HG02678 (cell line): ENCODE data around the gene C10orf143.

ENCODE experiments used
- ATAC-seq: cut with Tn5 transposase; IDR thresholded peaks from one replicate; pipeline ENCODE4 v1.9.1; 2021; ENCODE audit warnings: mild to moderate bottlenecking, moderate library complexity; ENCODE audit not compliant: unreplicated experiment

C10orf143 gene

DNA sequence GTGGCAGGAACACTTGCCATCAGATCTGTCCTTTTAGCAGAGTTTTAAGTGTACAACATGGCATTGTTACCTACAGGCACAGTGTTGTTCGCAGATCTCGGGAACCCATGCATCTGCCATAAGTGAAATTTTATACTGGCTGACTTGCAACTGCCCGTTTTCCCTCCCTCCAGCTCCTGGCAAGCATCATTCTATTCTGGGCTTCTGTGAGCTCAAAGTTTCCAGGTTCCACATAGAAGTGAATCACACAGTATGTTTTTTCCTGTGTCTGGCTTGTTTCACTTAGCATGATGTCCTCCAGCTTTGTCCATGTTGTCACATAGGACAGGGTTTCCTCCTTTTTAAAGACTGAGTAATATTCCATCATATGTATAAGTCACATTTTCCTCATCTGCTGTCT is 56.6 kb downstream of the C10orf143 start:
- ATAC-seq, result no peak

DNA sequence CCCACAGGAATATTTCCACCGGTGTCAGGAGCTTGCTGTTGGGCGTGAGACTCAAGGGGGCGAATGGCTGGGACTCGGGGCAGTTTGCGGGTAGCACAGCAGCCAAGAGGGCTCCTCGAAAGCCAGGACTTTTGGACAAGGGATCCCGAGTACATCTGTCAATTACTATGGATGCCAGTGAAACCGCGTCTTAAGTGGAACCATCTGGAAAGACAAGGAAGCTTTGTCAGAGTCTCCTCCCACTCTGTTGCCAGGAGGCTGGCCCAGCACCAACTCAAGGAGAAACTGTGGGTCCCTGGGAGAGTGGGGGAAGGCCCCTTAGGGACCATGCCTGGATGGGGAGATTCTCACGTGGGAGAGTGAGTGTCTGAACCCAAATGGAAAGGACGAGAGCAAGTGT is 57.1 kb downstream of the C10orf143 start:
- no peak for ATAC-seq

DNA sequence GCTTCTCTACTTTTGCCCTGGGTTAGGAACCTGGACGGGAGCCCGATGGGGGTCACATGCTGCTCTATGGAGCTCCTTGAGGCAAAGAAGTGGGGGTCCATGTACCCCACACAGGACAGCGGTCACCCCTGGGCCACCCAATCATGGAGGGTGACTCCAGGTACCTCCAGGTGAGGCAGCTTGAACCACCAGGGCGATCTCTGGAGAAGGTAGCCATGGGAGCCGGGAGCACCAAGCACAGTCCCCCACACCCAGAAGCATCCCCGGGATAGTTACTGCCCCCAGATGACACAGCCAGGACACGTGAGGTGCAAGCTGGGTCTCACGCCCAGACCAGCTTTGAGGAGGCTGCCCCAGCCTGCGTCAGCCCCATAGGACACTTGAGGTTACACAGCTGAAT is 58.4 kb downstream of the C10orf143 start:
- ATAC-seq, result no peak

DNA sequence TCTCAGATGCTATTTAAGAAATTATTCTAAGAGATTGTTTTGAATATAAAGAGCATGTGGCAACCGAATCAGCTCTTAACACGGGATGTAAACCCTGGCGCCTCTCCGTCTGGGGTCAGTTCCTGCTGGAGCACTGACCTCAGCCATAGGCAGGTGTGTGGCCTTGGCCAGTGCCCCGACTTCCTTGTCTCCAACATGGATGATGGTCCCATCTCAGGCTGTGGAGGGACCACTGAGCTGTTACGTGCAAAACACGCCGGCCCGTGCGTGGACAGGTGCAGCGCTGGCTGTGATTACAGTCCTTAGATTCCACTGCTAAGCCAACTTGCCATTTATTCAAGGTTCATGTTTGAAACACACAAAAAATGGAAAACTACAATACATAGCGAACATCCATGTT is 59.9 kb downstream of the C10orf143 start:
- no peak for ATAC-seq

DNA sequence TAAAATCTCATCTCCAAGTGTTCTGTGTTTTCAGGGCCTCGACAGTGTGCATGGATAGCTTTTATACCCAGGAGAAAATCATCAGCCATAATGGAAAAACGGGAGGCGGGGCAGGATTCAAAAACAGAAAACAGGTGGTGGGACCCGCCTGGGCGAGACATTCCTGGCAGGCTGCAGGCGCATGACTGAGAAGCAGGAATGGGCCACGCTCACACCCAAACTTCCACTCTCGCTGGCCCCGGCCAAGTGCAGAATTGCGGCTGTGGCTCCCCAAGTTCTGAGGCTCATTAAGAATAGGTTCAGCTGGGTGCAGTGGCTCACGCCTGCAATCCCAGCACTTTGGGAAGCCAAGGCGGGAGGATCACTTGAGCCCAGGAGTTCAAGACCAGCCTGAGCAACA is 60.6 kb downstream of the C10orf143 start:
- no peak for ATAC-seq

DNA sequence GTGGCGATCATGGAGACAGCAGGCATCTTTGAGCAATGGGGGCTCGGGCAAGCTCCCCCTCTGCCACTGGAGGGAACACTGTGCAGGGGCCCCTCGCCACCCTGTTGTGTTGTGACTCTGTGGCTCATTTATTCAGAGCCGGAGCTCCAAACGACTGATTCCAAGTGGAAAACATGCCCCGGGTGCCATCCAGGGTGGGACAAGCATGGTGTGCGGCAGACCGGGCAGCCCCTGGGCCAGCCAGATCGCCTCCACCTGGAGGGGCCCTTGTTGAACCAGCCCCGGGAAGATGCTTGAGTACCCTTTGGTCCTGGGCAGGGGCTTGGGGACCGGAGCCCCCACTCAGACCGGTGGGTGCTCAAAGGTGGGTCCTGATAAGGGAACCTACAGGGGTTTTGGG is 61.4 kb downstream of the C10orf143 start:
- no peak for ATAC-seq

DNA sequence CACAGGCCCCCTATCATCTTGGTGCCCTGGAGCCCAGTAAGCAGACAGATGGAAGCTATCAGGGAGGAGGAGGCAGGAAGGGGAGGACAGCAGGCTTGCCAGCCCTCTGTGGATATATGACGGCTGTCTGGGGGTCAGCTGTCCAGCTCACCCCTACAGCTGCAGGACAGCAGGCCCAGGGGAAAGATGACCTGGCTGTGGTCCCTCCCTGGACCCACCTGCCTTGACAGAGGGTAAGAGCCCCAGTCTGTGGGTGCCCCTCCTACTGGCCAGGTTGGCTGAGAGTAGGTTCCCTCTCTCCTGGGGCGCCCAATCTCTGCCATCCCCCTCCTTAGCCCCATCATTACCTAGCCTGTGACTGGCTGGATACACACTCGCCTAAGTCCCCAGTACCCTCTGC is 62.5 kb downstream of the C10orf143 start:
- no peak for ATAC-seq

DNA sequence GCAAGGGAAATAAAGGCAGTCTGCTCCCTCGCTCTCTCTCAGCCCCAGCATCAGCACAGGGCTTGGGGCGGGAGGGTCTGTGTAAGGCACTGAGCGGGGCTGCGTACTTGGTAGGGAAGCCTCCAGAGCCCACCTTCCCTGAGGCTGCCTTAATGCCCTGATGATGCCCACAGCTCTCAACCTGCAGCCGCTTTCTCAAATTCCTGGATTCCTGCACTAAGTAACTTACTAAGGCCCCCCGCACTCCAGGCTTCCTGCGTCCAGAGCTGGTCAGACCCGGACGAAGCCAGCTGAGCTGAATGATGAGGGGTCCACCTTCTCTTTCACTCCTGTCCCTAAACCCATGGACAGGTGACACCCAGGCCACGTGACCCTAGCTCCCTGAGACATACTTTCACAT is 63.3 kb downstream of the C10orf143 start:
- no peak for ATAC-seq

DNA sequence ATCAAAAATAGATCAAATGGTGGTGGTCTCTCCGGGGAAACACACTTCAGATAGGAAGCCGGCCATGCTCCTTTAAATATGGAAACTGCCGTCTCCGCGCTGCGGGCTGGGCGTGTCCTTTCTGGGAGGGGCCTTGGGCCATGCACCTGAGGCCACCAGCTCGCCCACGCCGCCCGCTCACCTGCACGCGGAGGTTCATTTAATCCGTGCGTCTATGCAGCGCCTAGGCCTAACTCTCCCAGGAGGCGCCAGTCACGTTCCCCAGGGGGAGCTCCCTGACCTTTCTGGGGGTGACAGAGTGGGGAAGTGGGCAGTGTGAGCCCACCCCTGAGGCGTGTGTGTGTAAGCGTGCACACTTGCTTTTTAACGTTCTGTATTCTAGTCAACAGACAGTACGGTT is 64.0 kb downstream of the C10orf143 start:
- no peak for ATAC-seq

DNA sequence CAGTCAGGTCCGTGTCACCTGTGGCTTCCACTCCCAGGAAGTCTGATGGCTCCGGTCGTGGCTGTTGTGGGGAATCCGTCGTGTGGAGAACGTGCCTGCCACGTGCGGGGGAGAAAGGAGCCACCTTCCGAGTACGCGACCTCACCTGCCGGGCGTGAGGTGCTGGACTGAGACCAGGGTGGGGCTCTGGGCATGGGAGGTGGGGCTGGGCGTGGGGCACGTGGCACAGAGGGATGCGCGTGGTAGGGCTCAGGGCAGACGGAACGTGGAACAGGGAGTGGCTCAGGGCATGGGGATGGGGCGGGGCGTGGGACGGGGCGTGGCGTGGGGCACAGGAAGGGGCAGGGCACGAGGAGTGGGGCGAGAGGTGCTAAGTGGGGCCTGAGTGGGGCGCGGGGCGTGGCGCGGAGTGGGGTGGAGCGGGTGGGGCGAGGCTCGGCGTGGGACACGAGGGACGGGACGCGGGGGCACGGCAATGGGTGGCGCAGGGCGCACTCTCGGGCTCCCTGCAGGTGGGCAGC is 64.8 kb downstream of the C10orf143 start:
- ATAC-seq, result no peak

DNA sequence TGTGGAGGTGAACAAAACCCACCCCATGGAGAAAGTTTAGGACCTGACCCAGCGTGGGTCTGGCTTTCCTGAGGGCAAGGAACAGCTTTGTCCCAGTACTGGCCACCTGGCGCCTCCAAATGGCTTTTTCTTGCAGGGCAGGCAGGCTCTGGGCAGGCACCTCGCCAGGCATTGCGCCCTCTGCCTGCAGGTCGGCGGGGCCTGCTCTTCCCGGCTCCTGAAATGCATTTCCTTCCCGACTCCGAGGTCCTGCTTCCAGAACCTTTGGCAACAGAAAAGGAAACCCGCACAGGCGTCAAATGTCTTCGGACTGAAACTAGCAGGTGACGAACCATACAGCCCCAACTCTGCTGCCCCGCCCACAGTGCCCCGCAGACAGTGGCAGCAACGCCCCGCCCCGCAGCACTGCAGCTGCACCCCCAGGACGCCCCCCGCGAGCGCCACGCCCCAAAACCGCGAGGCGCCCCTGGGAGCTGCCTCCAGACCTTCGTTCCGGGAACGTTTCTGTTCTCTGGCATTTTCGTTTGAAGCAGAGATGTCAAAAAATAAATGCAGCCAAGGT is 65.5 kb downstream of the C10orf143 start:
- no peak for ATAC-seq

DNA sequence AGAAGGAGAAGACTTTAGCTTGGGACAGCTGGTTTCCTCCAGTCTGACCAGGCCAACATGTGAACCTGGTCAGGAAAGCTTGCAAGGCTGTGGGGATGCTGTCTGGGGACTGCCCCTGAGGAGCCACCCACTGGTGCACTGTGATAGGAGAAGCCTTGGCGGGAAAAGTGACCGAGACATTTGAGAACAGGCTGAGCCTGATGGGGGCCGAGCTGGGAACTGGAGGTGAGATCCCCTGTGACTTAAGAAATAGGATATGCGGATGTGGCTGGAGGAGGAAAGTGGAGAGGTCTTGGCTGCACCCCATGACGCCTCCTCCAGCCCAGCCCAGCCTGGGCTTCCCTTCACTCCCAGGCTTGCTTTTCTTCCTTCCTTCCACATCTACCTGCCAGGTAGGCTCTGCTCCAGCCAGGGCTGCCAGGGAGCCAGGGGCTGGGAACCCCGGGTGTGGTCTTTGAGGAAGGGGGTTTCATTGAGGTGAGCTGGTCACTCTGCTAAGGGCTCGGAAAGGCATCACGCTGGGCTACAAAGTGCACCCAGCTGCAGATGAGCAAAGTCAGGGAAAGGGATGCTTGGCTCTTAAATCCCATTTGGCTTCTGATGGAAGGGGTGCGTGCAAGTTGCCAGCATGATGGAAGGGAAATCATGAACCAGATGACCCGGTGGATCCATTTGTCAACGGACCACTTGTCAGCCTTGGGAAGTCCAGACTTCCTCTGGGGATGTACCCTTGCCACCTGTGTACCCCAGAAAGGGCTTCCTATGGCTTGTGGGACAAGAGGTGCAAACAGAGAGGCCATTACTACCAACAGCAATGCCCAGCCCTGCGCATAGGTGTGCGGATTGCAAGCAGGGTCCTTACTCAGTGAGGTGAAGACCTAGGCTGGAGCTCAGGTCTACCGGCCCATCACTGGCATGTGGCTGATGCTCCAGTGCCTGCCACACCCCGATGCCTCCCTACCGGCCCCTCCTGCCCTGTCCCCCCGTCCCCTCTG is 66.3 kb downstream of the C10orf143 start:
- no peak for ATAC-seq

DNA sequence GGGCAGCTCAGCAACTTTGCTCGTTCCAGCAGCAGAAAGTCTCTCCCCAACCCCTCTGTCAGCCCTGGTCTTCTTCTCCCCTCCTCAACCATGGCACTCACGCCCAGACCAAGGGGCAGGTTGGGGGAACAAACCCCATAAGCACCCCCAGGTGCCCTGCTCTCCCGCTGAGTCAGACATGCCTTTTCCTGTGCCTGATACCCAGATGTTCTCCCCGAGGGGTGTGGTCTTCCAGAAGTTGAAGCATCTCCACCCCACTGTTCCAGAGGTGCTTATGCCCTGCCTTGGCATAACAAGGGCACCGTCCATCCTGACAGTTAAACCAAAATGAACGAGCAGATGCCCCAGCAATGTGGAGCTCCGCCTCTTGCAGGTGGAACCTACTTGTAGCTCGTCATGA is 67.1 kb downstream of the C10orf143 start:
- ATAC-seq, result no peak

DNA sequence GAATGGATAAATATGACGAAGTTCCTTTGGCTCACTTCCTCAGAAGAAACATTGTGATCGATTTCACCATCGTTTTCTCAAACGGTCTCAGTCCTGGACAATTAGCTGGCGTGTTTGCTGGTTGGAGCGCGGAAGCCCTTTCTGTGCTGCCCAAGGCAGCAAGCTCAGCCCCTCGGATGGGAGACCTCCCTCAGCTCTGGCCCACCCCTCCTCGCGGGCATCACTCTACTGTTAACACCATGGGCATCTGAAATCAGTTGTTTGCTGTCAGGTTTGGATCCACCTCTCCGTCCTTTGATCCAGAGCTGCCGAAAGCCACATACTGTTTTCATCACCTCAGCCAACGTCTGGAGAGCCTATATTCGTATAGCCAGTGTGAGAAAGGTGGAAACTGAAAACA is 68.2 kb downstream of the C10orf143 start:
- ATAC-seq, result no peak

DNA sequence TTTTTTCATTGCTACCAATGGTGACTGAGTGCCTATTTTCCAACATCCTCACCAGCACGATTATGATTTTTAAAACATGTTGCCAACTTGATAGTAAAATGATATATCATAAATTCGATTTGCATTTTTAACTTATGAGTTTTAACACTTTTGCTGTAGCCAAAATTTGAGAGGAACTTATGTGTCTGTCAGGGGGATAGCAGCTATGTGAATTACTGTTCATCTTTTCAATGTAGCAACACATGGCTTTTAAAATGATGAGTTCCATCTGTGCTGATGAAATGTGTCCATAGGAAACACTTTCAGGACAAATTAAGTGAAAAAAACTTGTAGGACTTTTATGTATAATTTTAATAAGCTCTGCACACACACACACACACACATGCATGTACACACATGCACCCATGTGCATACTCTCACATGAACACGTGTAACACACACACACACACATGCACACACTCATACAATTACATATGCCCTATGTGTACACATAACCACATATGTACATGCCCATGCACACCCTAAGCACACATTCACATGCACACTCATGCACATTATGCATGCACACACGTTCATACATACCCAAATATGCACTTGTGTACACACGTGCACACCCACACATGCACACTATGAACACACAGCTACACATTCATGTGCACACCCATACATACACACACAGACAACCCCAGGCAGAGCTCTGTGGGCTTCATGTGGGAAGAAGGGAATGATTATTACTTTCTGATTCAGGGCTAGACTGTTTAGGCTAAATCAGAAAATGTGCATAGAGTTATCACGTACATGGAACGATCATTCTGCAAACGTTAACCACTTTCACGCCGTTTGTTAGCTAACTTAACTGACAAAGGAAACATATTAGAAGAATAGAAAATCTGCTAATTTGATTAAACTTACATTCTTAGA is 68.9 kb downstream of the C10orf143 start:
- ATAC-seq, result no peak

DNA sequence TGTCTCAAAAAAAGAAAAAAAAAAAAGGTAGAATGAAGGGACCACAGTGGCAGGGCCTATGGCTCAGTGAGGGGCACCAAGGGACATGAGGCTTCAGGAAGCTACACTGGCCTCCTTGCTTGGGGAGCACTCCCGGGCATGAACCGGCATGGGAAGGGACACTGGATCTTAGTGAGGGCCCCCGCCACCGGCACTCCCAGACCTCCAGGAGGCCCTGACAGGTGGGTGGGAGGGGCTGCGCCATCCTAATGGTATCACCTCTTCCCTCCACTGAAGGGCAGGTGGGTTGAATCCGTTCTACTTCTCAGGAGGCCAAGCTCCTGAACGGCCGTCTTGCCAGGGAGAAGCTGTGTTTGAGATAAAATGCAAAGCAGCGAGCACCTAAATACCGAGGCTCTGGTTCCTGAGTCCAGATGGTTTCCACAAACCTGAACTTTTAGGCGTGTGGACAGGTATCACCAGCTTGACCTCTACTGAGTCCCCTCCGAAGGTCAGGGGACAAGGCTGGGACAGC is 69.8 kb downstream of the C10orf143 start:
- ATAC-seq, result no peak

DNA sequence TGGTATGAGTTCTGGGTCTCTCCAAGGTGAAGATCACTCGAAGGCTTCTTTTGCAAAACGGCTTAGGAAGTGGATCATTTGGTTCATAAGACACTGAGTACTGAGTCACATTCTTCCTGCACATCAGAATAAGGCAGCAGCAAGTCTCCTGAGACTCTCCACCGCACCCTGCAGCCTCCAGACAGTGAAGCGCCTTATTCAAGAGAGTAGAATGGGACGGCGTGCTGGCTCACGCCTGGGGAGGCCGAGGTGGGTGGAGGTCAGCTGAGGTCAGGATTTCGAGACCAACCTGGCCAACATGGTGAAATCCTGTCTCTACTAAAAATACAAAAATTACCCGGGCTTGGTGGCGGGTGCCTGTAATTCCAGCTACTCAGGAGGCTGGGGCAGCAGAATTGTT is 70.3 kb downstream of the C10orf143 start:
- ATAC-seq, result no peak

DNA sequence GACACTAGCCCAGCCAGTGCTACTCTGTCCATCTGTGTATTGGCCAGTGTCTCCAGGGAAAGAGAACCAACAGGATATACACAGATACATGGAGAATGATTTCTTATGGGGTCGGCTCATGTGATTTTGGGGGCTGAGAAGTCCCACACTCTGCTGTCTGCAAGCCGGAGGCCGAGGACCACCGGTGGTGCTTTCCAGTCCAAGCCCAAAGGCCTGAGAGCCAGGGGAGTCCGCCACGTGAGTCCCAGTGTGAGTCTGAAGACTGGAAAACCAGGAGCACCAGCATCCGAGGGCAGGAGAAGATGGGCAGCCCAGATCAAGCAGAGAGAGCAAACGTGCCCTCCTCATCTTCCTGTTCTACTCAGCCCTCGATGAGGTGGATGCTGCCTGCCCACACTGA is 71.5 kb downstream of the C10orf143 start:
- no peak for ATAC-seq

DNA sequence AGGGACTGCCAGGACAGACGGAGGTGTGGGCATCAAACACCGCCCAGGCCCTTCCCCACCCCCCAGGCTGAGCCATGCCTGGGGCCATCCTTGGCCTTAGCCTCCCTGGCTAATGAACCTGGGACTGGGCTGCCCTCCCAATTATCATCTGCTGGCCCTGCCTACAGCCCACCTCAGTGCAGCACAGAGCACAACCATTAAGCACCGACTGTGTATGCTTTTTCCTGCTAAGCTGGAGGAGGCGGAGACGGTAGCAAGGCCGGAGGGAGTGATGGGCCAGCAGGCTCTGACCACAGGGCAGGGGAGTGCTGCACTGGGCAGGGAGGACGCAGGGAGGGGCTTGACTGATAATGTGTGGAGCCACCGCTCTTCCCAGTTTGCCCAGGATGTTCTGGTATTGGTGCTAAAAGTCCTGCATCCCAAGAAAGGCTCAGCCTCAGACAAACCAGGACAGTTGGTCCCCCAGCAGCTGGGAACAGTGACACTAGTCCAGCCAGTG is 72.0 kb downstream of the C10orf143 start:
- no peak for ATAC-seq

DNA sequence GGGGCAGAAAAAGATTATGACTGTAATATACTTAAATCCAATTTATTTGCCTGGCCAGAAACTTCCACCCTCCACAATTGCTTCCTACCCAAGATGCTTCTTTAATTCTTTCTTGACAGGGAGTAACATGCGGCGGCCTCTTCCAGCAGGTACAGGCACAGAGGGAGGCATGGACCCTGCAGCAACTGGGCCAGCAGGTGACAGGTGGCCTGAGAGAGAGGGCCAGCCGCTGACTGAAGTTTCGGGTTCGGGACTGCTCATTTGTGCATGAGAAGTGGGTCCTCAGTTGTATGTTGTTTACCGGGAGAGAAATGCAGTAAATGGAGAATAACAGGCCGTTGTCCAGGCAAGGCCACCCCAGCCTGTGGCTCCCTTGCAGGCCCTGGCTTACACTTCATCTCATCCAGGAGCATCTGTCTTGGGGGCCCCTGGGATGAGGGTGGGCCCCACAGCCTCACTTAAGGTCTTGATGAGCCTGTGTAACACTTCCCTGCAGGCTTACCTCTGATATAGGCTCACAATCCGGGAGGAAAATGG is 72.5 kb downstream of the C10orf143 start:
- no peak for ATAC-seq
